ENCODE data around the gene HHATL.

HHATL gene

DNA sequence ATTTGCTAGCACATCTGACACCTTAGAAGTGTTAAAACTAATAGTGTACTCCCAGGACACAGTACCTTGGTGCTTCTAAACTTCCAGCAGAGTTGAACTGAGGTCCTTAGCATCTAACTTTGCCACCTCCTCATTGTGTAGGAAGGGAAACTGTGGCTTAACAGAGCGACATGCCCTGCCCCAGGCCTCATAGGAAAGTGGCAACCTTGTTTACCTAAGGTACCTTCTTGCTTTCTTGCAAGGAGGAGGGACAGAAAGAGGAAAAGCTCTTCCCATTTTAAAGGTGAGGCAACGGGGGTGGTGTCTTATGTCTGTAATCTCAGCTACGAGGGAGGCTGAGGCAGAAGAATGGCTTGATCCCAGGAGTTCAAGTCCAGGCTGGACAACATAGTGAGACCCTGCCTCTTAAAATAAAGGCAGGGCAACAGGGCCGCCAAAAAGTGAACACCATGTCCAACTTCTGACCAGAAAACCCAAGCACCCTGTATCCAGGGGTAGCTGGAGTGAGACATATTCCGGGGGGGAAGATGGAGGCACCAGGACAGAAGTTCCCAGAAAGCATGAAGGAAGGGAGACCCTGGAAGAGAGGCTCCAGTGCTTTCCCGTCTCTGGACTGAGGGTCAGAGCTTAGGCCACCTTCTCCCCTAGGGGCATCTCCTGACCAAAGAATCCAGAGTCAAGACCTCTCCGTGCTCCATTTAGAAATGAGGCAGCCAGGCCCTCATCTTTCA lies 17.8 kb downstream of the HHATL start:
- Histone ChIP-seq H3K36me3 (ENCODE audit: insufficient read depth, low read length) (no peaks in the 10 kb centered on the region), H3K4me3 (ENCODE audit: low read depth in 1 of 2, low read length in 2 of 2) (no peak overlapping the region), H3K27ac (ENCODE audit: low read depth, low read length) (no peak overlapping the region), H3K27me3 (ENCODE audit: control insufficient read depth in 1 of 2, insufficient read depth in 2 of 2, low read length in 2 of 2) (peaks cover 0 to 12% of the 10 kb centered on the region in 2 donors), H3K9me3 (ENCODE audit: low read length) (no peaks in the 10 kb centered on the region), H3K9ac (ENCODE audit: low read length) (no peak overlapping the region), H3K4me1 (ENCODE audit: insufficient read depth, low read length) (peaks cover 8% of the 10 kb centered on the region)

DNA sequence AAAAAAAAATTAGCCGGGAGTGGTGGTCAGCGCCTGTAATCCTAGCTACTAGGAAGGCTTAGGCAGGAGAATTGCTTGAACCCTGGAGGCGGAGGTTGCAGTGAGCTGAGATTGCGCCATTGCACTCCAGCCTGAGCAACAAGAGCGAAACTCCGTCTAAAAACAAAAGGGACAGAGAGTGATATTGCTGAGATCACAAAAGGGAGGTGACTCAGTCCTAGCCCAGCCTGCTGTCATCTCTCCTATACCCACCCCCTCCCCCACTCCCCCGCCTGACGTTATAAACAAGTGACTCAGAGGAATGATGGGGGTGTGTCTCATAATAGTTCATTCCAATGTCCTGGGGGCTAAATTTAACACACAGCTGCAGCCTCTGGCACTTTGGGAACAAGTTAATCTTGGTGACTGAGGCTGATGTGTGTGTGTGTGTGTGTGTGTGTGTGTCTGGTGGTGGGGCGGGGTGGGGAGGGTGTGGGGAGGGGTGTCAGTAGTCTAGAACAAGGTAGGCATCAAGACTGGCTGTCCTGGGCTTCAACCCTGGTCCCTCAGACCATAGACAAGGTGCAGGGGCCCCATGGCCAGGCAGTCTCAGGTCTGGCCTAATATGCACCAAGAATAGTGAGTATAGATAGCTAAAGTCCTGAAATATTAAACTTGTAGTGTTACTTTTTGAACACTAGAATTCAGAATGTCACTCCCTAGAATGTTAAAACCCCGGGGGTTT lies 18.6 kb downstream of the HHATL start:
- H3K9ac ChIP-seq (ENCODE audit: low read length), result no peak overlapping the region
- no peak overlapping the region for H3K4me3 ChIP-seq (ENCODE audit: low read depth in 1 of 2, low read length in 2 of 2)
- no peaks in the 10 kb centered on the region for H3K36me3 ChIP-seq (ENCODE audit: insufficient read depth, low read length)
- peaks cover 8% of the 10 kb centered on the region for H3K4me1 ChIP-seq (ENCODE audit: insufficient read depth, low read length)
- H3K27ac ChIP-seq (ENCODE audit: low read depth, low read length), result no peak overlapping the region
- peaks cover 0 to 12% of the 10 kb centered on the region in 2 donors for H3K27me3 ChIP-seq (ENCODE audit: control insufficient read depth in 1 of 2, insufficient read depth in 2 of 2, low read length in 2 of 2)
- H3K9me3 ChIP-seq (ENCODE audit: low read length), result no peaks in the 10 kb centered on the region

DNA sequence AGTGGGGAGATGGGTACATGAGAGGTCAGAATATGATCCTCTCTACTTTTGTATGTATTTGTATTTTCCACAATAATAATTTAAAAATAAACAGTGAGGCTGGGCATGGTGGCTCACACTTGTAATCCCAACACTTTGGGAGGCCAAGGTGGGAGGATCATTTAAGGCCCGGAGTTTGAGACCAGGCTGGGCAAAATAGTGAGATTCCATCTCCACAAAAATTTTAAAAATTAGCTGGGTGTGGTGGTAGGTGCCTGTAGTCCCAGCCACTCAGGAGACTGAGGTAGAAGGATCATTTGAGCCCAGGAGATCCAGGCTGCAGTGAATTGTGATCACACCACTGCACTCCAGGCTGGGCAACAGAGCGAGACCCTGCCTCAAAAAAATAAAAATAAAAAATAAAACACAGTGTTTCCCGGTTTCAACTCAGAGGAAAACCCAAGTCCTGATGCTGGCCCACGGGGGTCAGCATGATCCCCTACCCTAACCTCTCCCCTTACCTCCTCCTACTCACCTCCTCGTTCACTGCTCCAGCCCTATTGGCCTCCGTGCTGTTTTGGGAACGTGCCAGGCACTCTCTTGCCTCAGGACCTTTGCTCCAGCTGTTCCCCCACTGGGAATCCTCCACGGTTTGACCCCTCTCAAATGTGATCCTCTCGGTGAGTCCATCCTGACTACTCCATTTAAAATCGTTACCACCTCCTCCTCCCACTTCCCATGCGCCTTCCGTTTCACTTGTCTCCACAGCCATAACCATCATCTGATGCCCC lies 20.1 kb downstream of the HHATL start:
- H3K4me3 ChIP-seq (ENCODE audit: low read depth in 1 of 2, low read length in 2 of 2), result no peak overlapping the region
- no peaks in the 10 kb centered on the region for H3K36me3 ChIP-seq (ENCODE audit: insufficient read depth, low read length)
- no peak overlapping the region for H3K9ac ChIP-seq (ENCODE audit: low read length)
- H3K4me1 ChIP-seq (ENCODE audit: insufficient read depth, low read length), result peaks cover 8% of the 10 kb centered on the region
- peaks cover 0 to 9% of the 10 kb centered on the region in 2 donors for H3K27me3 ChIP-seq (ENCODE audit: control insufficient read depth in 1 of 2, insufficient read depth in 2 of 2, low read length in 2 of 2)
- no peak overlapping the region for H3K27ac ChIP-seq (ENCODE audit: low read depth, low read length)
- H3K9me3 ChIP-seq (ENCODE audit: low read length), result no peaks in the 10 kb centered on the region

DNA sequence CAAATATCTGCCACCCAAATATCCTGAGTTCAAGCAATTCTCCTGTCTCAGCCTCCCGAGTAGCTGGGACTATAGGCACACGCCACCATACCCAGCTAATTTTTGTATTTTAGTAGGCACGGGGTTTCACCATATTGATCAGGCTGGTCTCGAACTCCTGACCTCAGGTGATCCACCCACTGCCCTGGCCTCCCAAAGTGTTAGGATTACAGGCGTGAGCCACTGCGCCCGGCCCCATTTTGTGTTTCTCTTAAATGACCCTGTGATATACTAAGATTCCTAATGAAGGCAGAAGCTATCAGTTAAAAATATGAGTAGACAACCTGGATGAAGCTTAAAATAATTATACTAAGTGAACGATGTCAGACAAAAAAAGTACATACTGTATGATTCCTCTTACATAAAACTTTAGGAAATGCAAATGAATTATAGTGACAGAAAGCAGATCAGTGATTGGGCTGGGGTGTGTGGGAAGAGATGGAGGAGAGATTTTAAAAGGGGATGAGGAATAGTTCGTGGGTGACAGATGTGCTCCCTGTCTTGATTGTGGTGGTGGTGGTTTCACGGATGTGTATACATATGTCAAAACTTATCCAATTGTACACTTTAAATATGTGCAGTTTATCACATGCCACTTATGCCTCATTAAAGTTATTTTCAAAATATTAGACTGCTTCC lies 21.1 kb downstream of the HHATL start:
- H3K9ac ChIP-seq (ENCODE audit: low read length), result no peak overlapping the region
- H3K4me1 ChIP-seq (ENCODE audit: insufficient read depth, low read length), result peaks cover 8% of the 10 kb centered on the region
- H3K27ac ChIP-seq (ENCODE audit: low read depth, low read length), result no peak overlapping the region
- H3K27me3 ChIP-seq (ENCODE audit: control insufficient read depth in 1 of 2, insufficient read depth in 2 of 2, low read length in 2 of 2), result peaks cover 0 to 7% of the 10 kb centered on the region in 2 donors
- no peaks in the 10 kb centered on the region for H3K9me3 ChIP-seq (ENCODE audit: low read length)
- H3K36me3 ChIP-seq (ENCODE audit: insufficient read depth, low read length), result no peaks in the 10 kb centered on the region
- no peak overlapping the region for H3K4me3 ChIP-seq (ENCODE audit: low read depth in 1 of 2, low read length in 2 of 2)

DNA sequence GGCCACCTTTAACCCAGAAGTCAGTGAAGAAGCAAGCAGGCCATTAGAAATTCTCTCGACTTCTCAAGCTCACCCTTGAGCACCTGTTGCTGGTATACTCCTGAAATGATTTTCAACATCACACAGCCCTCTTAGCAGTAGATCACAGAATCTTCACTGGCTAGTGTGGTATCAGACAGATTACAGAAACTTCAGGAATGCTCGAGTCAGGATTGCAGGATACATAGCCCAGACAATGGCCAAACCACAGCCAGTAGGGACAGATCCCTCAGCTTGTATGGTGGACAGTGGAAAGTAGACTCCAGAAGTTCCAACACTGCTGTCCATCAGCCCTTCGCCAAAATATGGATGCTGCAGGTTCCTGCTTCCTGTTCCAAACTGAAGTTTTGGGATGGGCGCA lies 21.8 kb downstream of the HHATL start:
- H3K9me3 ChIP-seq (ENCODE audit: low read length), result no peaks in the 10 kb centered on the region
- H3K9ac ChIP-seq (ENCODE audit: low read length), result no peak overlapping the region
- no peak overlapping the region for H3K27ac ChIP-seq (ENCODE audit: low read depth, low read length)
- H3K4me3 ChIP-seq (ENCODE audit: low read depth in 1 of 2, low read length in 2 of 2), result no peak overlapping the region
- no peaks in the 10 kb centered on the region for H3K36me3 ChIP-seq (ENCODE audit: insufficient read depth, low read length)
- H3K27me3 ChIP-seq (ENCODE audit: control insufficient read depth in 1 of 2, insufficient read depth in 2 of 2, low read length in 2 of 2), result no peaks in the 10 kb centered on the region
- peaks cover 8% of the 10 kb centered on the region for H3K4me1 ChIP-seq (ENCODE audit: insufficient read depth, low read length)

DNA sequence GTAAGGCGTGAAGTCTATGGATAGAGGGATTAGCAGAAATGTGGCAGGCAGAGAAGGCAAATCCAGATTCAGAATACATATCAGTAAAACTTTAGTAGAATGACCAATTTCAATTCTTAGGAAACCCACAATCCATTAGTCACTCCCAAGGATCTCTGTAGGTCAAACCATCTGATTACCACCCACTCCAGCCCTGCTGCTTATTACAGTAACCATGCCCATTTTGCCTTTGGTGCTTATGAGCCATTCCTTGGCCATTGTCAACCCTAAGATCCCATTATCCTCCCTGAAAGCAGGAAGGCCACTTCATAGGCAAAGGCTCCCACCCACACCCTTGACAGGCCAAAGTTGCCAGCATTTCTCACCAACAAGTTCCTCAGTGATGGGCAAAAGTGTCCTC lies 22.3 kb downstream of the HHATL start:
- Histone ChIP-seq H3K9ac (ENCODE audit: low read length) (no peak overlapping the region), H3K36me3 (ENCODE audit: insufficient read depth, low read length) (no peaks in the 10 kb centered on the region), H3K27ac (ENCODE audit: low read depth, low read length) (no peak overlapping the region), H3K4me3 (ENCODE audit: low read depth in 1 of 2, low read length in 2 of 2) (no peak overlapping the region), H3K9me3 (ENCODE audit: low read length) (no peaks in the 10 kb centered on the region), H3K4me1 (ENCODE audit: insufficient read depth, low read length) (peaks cover 8% of the 10 kb centered on the region), H3K27me3 (ENCODE audit: control insufficient read depth in 1 of 2, insufficient read depth in 2 of 2, low read length in 2 of 2) (no peaks in the 10 kb centered on the region)

DNA sequence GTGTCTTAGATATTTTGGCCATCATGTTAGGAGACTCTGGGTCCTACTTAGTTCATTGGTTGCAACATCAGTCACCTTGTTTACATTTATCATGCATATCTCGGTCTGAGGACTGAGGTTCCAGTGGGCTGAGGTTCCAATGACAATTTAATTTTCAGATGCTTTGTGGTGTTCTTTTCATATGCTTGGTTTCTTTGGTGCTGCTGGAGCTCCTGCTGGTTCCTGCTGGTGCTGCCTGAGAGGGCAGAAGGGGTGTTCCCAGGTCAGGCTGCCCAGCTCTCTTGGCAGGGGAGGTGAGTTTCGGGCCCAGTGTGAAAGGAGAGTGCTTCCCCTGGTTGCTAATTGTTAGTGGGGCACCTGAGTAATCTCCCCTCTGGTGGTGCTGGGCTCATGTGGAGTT lies 24.2 kb downstream of the HHATL start:
- no peaks in the 10 kb centered on the region for H3K27me3 ChIP-seq (ENCODE audit: control insufficient read depth in 1 of 2, insufficient read depth in 2 of 2, low read length in 2 of 2)
- H3K9ac ChIP-seq (ENCODE audit: low read length), result no peak overlapping the region
- no peaks in the 10 kb centered on the region for H3K9me3 ChIP-seq (ENCODE audit: low read length)
- no peaks in the 10 kb centered on the region for H3K4me1 ChIP-seq (ENCODE audit: insufficient read depth, low read length)
- H3K4me3 ChIP-seq (ENCODE audit: low read depth in 1 of 2, low read length in 2 of 2), result no peak overlapping the region
- H3K36me3 ChIP-seq (ENCODE audit: insufficient read depth, low read length), result no peaks in the 10 kb centered on the region
- no peak overlapping the region for H3K27ac ChIP-seq (ENCODE audit: low read depth, low read length)

DNA sequence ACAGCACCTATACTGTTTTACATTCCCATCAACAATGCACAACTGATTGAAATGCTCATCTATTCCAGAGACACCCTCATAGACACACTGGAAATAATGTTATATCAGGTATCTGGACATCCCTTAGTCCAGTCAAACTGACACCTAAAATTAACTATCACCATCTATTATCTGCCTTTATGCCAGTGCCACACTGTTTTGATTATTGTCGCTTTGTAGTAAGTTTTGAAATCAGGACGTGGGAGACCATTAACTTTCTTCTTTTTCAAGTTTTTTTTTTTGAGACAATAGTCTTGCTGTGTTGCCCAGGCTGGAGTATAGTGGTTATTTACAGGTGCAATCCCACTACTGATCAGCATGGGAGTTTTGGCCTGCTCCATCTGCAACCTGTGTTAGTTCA lies 26.7 kb downstream of the HHATL start:
- no peaks in the 10 kb centered on the region for H3K4me1 ChIP-seq (ENCODE audit: insufficient read depth, low read length)
- no peak overlapping the region for H3K27ac ChIP-seq (ENCODE audit: low read depth, low read length)
- H3K4me3 ChIP-seq (ENCODE audit: low read depth in 1 of 2, low read length in 2 of 2), result no peak overlapping the region
- H3K9me3 ChIP-seq (ENCODE audit: low read length), result no peaks in the 10 kb centered on the region
- H3K9ac ChIP-seq (ENCODE audit: low read length), result no peak overlapping the region
- H3K27me3 ChIP-seq (ENCODE audit: control insufficient read depth in 1 of 2, insufficient read depth in 2 of 2, low read length in 2 of 2), result no peaks in the 10 kb centered on the region
- no peaks in the 10 kb centered on the region for H3K36me3 ChIP-seq (ENCODE audit: insufficient read depth, low read length)

DNA sequence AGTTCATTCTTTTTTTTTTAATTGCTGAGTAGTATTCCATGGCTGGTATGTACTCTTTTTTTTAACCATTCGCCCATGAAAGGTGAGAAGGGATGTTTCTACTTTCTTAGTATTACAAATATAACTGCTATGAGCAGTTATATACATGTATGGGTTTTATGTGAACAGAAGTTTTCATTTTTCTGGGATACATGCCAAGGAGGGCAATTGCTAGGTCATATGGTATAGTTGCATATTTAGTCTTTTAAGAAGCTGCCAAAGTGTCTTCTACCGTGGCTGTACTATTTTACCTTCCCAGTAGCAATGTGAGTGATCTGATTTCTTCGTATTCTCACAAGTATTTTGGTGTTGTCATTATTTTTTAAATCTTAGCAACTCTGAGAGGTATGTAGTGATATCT lies 28.5 kb downstream of the HHATL start:
- Histone ChIP-seq H3K27ac (ENCODE audit: low read depth, low read length) (no peak overlapping the region), H3K36me3 (ENCODE audit: insufficient read depth, low read length) (no peaks in the 10 kb centered on the region), H3K4me3 (ENCODE audit: low read depth in 1 of 2, low read length in 2 of 2) (no peak overlapping the region), H3K27me3 (ENCODE audit: control insufficient read depth in 1 of 2, insufficient read depth in 2 of 2, low read length in 2 of 2) (no peaks in the 10 kb centered on the region), H3K9me3 (ENCODE audit: low read length) (no peaks in the 10 kb centered on the region), H3K9ac (ENCODE audit: low read length) (no peak overlapping the region), H3K4me1 (ENCODE audit: insufficient read depth, low read length) (no peaks in the 10 kb centered on the region)

DNA sequence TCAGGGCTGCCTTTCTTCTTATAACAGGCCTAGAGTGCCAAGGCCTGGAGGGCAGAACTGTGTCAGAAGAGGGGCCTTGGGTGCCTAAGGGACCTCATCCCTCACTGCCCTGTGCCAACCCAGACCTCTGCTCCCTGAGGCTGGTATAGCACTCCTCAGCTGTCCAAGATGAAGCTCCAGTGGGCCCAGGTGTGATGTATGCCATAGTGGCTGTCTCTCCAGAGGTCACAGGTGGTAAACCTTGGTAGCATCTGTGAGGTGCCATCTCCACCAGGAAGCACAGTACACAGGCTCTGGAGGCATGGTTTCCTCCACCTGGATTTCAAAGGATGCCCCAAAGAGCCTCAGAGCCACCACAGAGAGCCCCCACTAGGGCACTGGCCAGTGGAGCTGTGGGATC lies 29.5 kb downstream of the HHATL start:
- Histone ChIP-seq H3K27me3 (ENCODE audit: control insufficient read depth in 1 of 2, insufficient read depth in 2 of 2, low read length in 2 of 2) (no peaks in the 10 kb centered on the region), H3K27ac (ENCODE audit: low read depth, low read length) (no peak overlapping the region), H3K4me3 (ENCODE audit: low read depth in 1 of 2, low read length in 2 of 2) (no peak overlapping the region), H3K36me3 (ENCODE audit: insufficient read depth, low read length) (no peaks in the 10 kb centered on the region), H3K9ac (ENCODE audit: low read length) (no peak overlapping the region), H3K9me3 (ENCODE audit: low read length) (no peaks in the 10 kb centered on the region), H3K4me1 (ENCODE audit: insufficient read depth, low read length) (peaks cover 6% of the 10 kb centered on the region)

DNA sequence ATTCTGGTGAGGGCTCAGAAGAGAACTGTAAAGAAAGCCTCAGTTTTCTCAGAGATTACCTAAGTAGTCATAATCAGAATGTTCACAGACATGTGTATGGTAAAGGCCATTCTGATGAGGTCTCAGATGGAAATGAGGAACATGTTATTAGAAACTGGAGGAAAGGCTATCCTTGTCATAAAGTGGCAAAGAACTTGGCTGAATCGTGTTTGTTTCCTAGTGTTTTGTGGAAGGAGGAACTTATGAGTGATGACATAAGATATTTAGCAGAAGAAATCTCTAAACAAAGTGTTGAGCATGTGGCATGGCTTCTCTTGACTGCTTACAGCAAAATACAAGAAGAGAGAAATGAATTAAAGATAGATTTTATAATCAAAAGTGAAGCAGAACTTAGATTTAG lies 30.1 kb downstream of the HHATL start:
- Histone ChIP-seq H3K27ac (ENCODE audit: low read depth, low read length) (no peak overlapping the region), H3K4me3 (ENCODE audit: low read depth in 1 of 2, low read length in 2 of 2) (no peak overlapping the region), H3K27me3 (ENCODE audit: control insufficient read depth in 1 of 2, insufficient read depth in 2 of 2, low read length in 2 of 2) (no peaks in the 10 kb centered on the region), H3K36me3 (ENCODE audit: insufficient read depth, low read length) (no peaks in the 10 kb centered on the region), H3K4me1 (ENCODE audit: insufficient read depth, low read length) (peaks cover 12% of the 10 kb centered on the region), H3K9ac (ENCODE audit: low read length) (no peak overlapping the region), H3K9me3 (ENCODE audit: low read length) (no peaks in the 10 kb centered on the region)
